HEK293T (cell line): Measurements from ENCODE around the gene FHIT.

ENCODE experiments used
- BHLHE40 ChIP-seq: fragments of 450-650 bp; IDR thresholded peaks from 2 replicates; pipeline ENCODE4 v1.6.1; 2016; ENCODE audit warnings: mild to moderate bottlenecking, moderate library complexity, borderline replicate concordance
- HDGF ChIP-seq: fragments of 450-650 bp; IDR thresholded peaks from 2 replicates; pipeline ENCODE4 v1.6.1; 2017; ENCODE audit warnings: antibody characterized with exemption, borderline replicate concordance
- LEF1 ChIP-seq: fragments of 450-650 bp; IDR thresholded peaks from 2 replicates; pipeline ENCODE4 v1.6.1; 2017; ENCODE audit warnings: mild to moderate bottlenecking, borderline replicate concordance
- SP1 ChIP-seq: fragments of 450-650 bp; IDR thresholded peaks from 2 replicates; pipeline ENCODE4 v1.6.1; 2017
- TARDBP ChIP-seq: fragments of 450-650 bp; IDR thresholded peaks from 2 replicates; pipeline ENCODE4 v1.6.1; 2016
- ZNF384 ChIP-seq: fragments of 450-650 bp; IDR thresholded peaks from 2 replicates; pipeline ENCODE4 v1.6.1; 2016

DNA sequence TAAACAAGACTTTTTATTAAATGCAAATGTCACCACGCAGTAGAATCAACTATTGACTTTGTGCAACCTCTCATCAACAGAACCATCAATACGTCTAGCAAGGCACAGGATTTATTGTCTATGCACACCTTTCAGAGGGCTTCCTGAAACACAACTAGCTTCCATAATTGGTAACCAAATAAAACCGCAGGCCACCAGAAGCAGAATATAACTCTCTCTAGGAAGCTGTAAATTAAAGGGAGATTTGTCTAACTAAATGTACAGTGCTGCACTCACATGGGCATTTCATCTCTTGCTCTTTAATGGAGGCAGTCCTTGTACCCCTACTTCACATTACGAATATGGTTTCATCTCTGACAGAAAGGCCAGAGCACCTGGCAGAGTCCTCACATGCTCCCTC, 93.0 kb downstream of the FHIT start:
- no peak for TF ChIP-seq LEF1
- TF ChIP-seq BHLHE40, result no peak
- no peak for TF ChIP-seq ZNF384
- no peak for TF ChIP-seq SP1
- no peak for TF ChIP-seq HDGF
- no peak for TF ChIP-seq TARDBP
